Frontal cortex (tissue), 4 donors: ENCODE measurements around the gene AQP12B. TPM values are rescaled to one million over a fixed set of nuclear protein-coding genes. Genes with fewer than 3 reads are reported as not detected.

Experiments used
- DNase-seq, 2 donors: peaks; one replicate each; pipeline ENCODE4 v3.0.0; 2012; ENCODE audit warnings: low spot score in 2 of 2
- FAIRE-seq: peaks from 2 replicates; lab custom pipeline; 2012; peaks lifted over from hg19 to GRCh38; lab: Jason Lieb, UNC
- total RNA-seq: library from RNA; depleted of rRNA; stranded (reverse); fragments of >200 nt; gene quantifications from one replicate; pipeline ENCODE4 v1.2.3, GENCODE V29; 2014
- donor health status: control.
- donor health status: control.
- donor health status: control.

Gene AQP12B
- total RNA-seq, 1 donor from 2014 or later = not detected

DNA sequence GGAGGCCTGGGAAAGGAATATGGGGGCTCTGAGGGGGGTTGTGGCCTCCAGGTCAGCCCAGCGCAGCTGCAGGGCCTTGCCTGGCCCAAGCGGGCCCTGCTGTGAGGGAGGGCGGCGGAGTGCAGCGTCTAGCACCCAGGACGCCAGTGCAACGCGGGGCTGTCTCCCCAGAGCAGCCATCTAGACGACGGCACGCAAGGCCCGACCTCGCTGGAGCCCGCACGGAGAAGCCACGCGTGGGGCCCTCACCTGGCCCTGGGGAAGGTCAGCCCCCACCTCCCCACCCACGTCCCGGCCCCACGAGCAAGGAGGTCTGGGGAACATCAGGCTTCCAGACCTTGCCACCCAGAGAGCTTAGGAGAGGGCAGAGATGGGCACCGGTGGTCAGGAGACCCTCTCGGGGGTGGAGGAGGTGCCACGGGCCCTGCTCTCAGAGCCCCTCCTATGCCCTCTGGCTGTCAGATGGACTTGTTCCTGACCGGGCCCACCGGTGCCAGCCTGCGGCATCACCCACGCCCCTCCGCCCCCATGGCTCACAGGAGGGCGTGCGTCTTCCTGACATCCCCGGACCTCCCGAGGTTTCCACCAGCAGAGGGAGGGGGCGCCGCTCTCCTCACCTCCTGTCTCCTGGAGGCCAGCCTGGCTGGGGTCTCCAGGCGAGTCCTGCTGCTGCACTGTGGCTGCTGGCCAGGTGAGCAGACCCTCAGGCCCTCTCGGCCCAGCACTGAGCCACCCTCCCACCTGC is 40.5 kb downstream of the AQP12B start:
- DNase-seq (peak in 1 of 2 donors; percentile 7), FAIRE-seq (no peak)

DNA sequence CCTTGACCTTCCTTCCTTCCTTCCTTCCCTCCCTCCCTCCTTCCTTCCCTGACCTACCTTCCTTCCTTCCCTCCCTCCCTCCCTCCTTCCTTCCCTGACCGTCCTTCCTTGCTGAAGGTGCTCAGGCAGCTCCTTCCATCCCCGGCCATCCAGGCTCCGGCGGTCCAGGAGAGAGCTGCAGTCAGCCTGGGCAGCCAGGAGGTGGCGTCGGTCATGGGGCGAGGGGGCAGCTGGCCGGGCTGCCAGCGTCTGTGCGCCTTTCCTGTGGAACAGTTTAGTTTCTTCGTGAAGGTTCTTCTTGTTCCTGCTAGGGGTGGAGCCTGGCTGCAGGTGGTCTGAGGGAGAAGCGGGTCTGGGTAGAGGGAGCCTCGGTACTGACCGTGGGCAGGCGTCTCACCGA is 41.7 kb downstream of the AQP12B start:
- DNase-seq = peak in 1 of 2 donors; percentile 48
- no peak for FAIRE-seq

DNA sequence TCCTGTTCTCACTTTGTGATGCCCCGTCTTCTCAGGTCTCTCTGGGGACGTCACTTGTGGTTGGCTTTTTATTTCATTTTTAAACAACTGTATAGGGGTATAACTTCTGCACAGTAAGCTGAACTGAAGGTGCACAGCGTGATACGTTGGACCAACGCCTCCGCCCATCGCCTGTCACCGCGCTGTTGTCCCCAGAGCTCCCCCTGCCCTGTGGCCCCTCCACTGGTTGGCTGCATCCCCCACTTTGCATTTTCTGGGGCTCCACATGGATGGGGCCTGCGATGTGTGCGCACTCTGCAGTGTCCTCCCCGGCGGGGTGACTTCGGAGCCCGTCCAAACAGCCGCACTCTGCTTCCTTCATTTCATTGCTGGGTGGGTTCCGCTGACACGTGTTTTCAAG is 43.1 kb downstream of the AQP12B start:
- no peak for DNase-seq
- no peak for FAIRE-seq

DNA sequence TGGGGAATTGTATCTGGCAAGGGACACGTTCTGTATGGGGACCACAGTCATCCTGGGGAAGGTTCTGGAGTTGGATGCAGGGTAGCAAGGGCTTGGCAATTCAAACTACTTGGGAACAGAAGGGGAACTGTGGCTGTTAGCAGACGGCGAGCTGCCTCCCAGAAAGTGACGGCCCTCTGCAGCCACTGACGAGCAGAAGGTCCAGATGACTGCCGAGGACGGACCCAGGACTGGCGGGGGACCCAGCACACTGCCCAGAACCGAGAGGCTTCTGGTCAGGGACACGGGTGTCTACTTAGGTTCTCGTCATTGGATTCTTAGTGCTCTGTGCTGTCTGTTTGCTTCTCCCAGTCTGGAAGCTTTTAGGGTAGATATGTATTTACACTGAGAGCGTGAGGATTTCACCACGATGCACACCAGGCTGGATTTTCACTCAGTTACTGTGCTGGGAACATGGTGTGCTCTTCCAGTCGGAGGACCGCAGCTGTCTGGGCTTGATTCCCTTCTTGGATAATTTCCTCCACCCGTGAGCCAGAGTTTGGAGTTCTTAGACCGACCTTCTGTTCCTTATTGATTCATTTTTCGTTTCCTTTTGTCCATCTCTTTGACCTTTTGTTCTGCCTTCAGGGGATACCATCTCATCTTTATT is 44.0 kb downstream of the AQP12B start:
- FAIRE-seq (no peak), DNase-seq (no peak)

DNA sequence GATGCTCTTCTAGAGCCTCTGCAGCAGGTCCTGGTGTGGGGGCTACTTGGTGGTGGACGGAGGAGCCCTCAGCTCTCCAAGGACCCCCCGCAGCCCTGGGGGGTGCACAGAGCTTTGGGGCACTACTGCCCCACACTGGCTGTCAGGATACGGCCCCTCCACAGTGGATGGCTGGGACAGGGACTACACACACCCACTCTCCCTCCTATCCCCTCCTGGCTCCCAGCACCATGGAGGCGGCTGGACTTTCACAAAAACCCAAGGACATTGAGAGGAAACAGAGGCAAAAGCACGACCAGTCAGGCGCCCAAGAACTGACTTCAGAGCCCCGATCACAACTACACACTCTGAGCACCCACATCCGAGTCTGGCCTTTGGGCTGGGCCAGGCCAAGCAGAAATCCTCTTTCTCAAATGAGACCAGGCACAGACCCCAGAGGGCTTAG is 44.8 kb downstream of the AQP12B start:
- no peak for FAIRE-seq
- no peak for DNase-seq

DNA sequence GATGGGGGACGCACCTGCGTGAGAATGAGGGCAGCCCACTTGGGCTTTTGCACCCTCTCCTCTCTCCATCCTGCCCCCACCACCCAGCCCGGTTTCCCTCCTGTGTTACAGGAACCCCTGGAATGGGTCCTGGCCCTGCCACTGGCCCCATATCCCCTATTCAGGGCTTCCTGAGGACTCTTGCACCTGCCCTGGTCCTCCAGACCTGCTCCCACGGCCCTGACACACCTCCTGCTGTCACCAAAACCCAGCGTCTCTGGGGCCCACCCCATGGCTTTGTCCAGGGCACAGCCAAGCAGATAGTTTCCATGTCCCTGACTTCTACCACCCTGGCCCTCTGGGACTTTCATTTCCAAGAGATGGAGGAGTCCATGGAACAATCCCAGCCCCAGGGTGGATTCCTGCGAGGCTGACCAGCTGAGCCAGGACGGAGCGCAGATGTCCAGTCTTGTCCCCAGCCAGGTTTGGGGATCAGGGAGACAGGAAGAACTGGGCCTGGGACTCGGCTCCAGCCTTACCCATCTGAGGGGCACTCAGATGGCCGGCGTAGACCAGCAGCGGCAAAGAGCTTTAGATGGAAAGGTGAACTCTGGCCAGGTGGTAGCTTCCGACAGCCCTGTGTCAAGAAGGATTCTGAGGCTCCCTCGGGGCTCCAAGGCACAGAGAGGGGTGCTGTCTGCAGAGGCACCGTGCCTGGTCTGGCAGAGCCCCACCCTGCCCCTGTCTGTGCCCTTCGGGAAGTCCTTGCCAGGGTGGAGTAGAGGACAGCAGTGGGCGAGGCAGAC is 45.4 kb downstream of the AQP12B start:
- no peak for DNase-seq
- FAIRE-seq = no peak

DNA sequence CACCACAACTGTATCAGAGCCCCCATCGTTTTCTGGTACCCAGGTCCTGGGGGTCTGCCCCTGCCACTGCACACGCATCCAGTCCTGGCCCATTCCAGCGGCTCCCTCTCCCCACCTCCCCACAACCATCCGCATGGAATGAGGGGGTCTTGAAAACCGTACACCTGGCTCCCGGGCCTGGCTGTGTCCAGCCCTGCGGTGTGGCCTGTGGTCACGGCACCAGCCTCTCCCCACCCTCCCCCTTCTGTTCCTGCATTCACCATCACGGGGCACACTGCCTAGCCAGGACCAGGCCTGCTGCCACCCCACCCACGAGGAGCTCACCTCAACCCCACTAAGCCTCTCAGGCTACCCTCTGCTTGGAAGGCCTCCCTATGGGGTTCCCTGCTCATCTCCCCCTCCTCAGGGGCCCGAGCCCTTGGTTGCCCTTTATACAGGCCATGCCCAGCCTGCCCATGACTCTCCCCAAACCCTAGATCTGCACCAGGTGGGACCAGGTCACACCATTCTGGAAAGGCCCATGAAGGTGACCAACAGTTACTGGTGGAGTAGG is 46.0 kb downstream of the AQP12B start:
- FAIRE-seq (no peak), DNase-seq (no peak)

DNA sequence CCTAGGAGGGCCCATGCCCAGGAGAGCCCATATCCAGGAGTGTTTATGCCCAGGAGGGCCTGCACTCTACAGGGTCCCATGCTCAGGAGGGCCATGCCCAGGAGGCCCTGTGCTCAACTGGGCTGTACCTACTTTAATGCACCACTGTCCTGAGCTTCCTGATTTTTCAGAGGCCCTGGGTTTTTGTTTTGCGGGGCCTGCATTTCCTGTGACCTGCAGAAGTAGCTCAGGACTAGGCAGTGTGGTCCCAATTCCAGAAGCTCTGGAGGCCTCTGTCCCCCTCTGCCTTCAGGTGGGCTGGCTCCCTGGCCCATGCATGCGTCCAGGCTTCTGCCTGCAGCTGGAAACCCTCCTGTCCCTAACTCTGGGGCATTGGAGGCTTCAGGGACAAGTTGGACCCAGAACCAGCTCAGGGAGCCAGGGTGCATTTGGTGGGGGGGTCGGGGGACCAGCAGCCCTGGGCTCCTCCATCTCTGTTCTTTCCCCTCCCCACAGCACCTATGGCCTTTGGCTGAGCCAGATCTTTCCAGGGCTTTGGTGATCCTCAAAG is 46.6 kb downstream of the AQP12B start:
- FAIRE-seq (no peak), DNase-seq (no peak)

DNA sequence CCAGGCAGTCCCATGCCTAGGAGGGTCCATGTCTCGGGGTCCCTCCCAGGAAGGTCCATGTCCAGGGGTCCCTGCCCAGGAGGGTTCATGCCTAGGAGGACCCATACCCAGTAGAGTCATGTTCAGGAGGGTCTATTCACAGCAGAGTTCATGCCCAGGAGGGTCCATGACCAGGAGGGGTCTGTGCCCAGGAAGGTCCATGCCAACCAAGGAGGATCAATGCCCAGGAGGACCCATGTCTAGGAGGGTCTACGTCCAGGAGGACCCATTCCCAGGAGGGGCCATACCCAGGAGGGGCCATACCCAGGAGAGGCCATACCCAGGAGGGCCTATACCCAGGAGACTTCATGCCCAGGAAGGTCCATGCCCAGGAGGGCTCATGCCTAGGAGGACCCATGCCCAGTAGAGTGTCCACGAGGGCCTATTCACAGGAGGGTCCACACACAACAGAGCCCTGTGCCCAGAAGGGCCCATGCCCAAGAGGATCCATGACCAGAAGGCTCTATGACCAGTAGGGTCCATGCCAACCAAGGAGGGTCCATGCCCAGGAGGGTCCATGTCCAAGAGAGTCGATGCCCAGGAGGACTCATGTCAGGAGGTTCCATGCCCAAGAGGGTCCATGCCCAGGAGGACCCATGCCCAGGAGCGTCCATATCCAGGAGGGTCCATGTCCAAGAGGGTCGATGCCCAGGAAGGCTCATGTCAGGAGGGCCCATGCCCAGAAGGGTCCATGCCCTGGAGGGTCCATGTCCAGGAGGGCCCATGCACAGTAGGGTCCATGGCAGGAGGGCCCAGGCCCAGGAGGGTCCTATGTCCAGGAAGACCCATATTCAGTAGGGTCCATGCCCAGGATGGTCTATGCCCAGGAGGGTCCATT is 47.3 kb downstream of the AQP12B start:
- no peak for DNase-seq

DNA sequence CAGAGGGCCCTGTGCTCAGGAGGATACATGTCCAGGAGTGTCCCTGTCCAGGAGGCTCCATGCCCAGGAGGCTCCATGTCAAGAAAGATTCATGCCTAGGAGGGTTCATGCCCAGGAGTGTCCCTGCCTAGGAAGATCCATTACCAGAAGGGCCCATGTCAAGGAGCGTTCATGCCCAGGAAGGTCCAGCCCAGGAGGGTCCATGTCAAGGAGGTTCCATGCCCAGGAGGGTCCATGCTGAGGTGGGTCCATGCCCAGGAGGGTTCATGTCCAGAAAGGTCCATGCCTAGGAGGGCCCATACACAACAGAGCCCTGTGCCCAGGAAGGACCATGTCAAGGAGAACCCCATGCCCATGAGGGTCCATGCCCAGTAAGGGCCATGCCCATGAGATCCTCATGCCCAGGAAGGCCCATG is 50.4 kb downstream of the AQP12B start:
- FAIRE-seq (no peak), DNase-seq (no peak)

More for the DNA sequence above, 47.3 kb downstream of the AQP12B start:
- FAIRE-seq = no peak

DNA sequence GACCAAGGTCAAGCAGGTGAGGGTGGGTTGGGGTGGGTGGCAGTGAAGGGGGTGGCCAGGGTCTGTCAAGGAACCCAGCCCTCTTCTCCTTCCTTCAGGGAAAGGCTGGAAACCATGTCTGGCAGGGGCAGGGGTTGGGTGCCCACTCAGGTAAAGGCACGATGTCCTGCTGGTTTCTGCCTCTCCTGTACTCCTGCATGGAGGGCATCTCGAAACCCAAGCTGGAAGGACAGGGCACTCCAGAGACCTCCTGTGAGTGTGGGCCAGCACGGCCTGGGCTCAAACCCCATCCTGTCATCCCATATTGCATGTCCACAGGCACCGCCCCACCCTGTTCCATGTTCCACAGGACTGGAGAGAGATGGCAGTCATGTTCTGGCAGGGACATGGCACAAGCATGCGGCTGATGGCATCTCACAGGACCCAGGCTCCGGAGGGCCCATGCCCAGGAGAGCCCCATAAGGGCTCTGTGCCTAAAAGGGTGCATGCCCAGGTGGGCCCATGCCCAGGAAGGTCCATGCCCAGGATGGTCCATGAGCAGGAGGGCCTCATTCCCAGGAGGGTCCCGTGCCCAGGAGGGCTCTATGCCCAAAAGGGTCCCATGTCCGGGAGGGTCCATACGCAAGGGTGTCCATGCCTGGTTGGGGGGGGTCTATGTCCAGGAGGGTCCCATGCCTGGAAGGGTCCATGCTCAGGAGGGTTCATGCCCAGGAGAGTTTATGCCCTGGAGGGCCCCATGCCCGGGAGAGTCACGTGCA is 51.0 kb downstream of the AQP12B start:
- FAIRE-seq (no peak), DNase-seq (no peak)

DNA sequence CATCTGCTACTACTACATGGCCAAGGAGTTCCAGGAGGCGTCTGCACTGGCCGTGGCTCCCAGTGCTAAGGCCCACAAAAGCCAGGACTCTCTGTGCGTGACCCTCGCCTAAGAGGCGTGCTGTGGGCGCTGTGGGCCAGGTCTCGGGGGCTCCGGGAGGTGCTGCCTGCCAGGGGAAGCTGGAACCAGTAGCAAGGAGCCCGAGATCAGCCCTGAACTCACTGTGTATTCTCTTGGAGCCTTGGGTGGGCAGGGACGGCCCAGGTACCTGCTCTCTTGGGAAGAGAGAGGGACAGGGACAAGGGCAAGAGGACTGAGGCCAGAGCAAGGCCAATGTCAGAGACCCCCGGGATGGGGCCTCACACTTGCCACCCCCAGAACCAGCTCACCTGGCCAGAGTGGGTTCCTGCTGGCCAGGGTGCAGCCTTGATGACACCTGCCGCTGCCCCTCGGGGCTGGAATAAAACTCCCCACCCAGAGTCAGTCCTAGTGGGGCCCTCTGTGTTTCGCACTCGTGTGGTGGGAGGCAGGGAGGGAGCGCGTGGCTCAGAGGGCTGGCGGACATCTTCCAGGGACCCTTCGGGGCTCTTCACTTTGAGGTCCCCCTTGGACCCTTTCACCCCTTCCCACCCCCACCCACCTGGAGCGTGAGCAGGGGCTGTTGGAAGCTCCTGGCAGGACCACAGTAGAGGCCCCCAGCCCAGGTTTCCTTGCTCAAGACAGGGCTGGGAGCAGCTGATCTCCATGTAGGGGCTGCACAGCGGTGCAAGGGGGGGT is 51.7 kb downstream of the AQP12B start:
- DNase-seq (no peak), FAIRE-seq (no peak)

DNA sequence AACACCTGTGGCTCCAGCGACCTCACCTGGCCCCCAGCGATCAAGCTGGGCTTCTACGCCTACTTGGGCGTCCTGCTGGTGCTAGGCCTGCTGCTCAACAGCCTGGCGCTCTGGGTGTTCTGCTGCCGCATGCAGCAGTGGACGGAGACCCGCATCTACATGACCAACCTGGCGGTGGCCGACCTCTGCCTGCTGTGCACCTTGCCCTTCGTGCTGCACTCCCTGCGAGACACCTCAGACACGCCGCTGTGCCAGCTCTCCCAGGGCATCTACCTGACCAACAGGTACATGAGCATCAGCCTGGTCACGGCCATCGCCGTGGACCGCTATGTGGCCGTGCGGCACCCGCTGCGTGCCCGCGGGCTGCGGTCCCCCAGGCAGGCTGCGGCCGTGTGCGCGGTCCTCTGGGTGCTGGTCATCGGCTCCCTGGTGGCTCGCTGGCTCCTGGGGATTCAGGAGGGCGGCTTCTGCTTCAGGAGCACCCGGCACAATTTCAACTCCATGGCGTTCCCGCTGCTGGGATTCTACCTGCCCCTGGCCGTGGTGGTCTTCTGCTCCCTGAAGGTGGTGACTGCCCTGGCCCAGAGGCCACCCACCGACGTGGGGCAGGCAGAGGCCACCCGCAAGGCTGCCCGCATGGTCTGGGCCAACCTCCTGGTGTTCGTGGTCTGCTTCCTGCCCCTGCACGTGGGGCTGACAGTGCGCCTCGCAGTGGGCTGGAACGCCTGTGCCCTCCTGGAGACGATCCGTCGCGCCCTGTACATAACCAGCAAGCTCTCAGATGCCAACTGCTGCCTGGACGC is 52.5 kb downstream of the AQP12B start:
- FAIRE-seq = no peak

DNA sequence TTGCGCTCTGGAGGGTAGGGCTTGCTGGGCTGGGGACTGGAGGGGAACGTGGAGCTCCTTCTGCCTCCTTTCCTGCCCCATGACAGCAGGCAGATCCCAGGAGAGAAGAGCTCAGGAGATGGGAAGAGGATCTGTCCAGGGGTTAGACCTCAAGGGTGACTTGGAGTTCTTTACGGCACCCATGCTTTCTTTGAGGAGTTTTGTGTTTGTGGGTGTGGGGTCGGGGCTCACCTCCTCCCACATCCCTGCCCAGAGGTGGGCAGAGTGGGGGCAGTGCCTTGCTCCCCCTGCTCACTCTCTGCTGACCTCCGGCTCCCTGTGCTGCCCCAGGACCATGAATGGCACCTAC is 53.1 kb downstream of the AQP12B start:
- no peak for FAIRE-seq
- no peak for DNase-seq

More for the DNA sequence above, 52.5 kb downstream of the AQP12B start:
- DNase-seq = no peak

DNA sequence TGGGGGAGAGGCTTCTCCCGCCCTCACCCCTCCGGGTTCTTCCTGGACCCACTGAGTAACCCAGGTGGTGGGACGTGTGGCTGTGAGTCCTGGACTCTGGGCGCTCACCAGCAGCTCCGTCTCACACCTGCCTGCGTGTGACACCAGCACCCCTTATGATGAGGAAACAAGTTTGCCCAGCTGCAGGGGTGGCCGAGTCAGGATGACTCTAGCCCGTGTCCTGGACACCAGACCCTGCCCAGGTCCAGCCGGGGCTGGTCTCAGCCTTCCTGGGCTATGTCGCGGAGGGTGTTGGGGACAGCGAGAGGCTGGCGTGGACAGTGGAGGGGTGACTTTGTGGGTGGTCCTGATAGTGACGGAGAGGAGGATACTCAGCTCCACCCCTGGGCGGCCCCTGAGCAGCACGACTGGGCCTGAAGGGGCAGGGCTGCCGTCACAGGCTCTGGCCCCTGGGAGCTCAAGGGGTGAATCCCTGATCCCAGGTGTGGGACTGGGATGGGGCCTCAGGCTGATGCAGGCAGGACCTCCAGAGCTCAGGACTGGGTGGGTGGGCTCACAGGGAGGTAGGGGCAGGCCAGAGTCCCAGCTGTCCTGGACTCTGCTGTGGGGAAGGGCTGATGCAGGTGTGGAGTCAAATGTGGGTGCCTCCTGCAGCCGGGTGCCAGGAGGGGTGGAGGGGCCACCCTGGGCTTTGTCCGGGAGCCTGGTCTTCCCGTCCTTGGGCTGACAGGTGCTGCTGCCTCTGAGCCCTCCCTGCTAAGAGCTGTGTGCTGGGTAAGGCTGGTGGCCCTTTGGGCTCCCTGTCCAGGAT is 53.7 kb downstream of the AQP12B start:
- FAIRE-seq = no peak
- no peak for DNase-seq

DNA sequence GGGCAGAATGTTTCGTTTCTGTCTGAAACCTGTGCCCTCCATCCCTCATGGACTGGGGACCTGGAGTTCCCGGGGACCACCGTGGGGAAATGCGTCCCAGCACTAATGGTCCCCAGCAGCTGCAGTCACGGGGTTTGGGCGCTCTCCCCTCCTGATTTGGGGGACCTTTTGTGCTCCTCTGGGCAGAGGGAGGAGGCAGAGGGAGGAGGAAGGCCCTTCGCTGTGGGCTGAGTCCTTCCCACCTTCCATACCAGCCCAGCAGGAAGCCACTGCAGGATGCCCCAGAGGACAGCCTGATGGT is 54.2 kb downstream of the AQP12B start:
- FAIRE-seq (no peak), DNase-seq (no peak)
